HepG2 (cell line): ENCODE data around the gene MSH3. TPM values are rescaled to one million over a fixed set of nuclear protein-coding genes. Genes with fewer than 3 reads are reported as not detected.

Source experiments
- ATAC-seq: fragments of 200-7000 bp; cut with Tn5 transposase; 3 replicates; pipeline ENCODE4 v1.9.1; 2020; ENCODE audit warnings: mild to moderate bottlenecking, moderate library complexity
- BruUV-seq: library from RNA; stranded (reverse); fragments of 400-500 nt; replicated peaks from 2 replicates; lab custom pipeline; 2021; lab: Mats Ljungman, UMichigan
- CTCF ChIA-PET: fragments of 300-600 bp; formaldehyde crosslinking; extraction: SDS; loops from one replicate; lab custom pipeline; 2021; ENCODE audit warnings: low total read pairs, inconsistent platforms, low intra/inter-chr PET ratio; lab: Yijun Ruan, JAX
- POLR2A ChIA-PET: fragments of 350-600 bp; sonication (Branson Sonifier 250); formaldehyde crosslinking; loops from one replicate; lab custom pipeline; 2020; ENCODE audit warnings: antibody characterized with exemption, inconsistent platforms; lab: Yijun Ruan, JAX
- DNase-seq: peaks from one replicate; pipeline ENCODE4 v3.0.0-alpha.2; 2015; ENCODE audit warnings: low spot score
- FAIRE-seq: peaks from 3 replicates; lab custom pipeline; 2011; peaks lifted over from hg19 to GRCh38; lab: Jason Lieb, UNC
- H2AFZ ChIP-seq: one replicate; pipeline ENCODE4 v1.6.1; 2011; ENCODE audit warnings: low read length, inconsistent platforms
- H3K27ac ChIP-seq: fragments of 300-600 bp; 3 replicates; pipeline ENCODE4 v1.8.0; 2011; ENCODE audit warnings: mixed run types, mild to moderate bottlenecking, mixed read lengths, low read length, inconsistent platforms; ENCODE audit not compliant: insufficient read depth; ENCODE audit errors: extremely low read length
- H3K27me3 ChIP-seq, 2 experiments: fragments of 200-600 bp in 1 of 2; 2 replicates in 1 of 2; 3 replicates in 1 of 2; pipeline versions ENCODE4 v1.6.0 to v1.8.0; 2011; ENCODE audit warnings: low read length in 2 of 2, mild to moderate bottlenecking in 2 of 2, moderate library complexity in 2 of 2, inconsistent platforms in 1 of 2; ENCODE audit not compliant: insufficient read depth in 2 of 2, control insufficient read depth in 1 of 2
- H3K36me3 ChIP-seq, 2 experiments: fragments of 200-600 bp in 1 of 2; replicated peaks in 1 of 2; 2 replicates in 1 of 2; 3 replicates in 1 of 2; pipeline versions ENCODE4 v1.5.1 to v1.8.0; 2011; ENCODE audit warnings: low read length in 2 of 2, inconsistent platforms in 1 of 2; ENCODE audit not compliant: insufficient read depth in 2 of 2, control insufficient read depth in 1 of 2
- H3K4me1 ChIP-seq: 2 replicates; pipeline ENCODE4 v1.5.1; 2012; ENCODE audit warnings: low read length, inconsistent platforms; ENCODE audit not compliant: insufficient read depth
- H3K4me2 ChIP-seq: 2 replicates; pipeline ENCODE4 v1.6.0; 2011; ENCODE audit warnings: low read depth, low read length, inconsistent platforms
- H3K4me3 ChIP-seq, 3 experiments: fragments of 200-600 bp in 1 of 3; sonication (generic), shearing (Covaris generic) in 1 of 3; replicated peaks in 1 of 3; 2 replicates each; pipeline ENCODE4 v1.5.1; 2011 to 2016; ENCODE audit warnings: low read length in 3 of 3, inconsistent platforms in 2 of 3, low read depth in 2 of 3, mild to moderate bottlenecking in 2 of 3, control low read depth in 1 of 3, mixed read lengths in 1 of 3; ENCODE audit not compliant: insufficient read depth in 1 of 3
- H3K79me2 ChIP-seq: one replicate; pipeline ENCODE4 v1.6.1; 2011; ENCODE audit warnings: low read length, inconsistent platforms; ENCODE audit not compliant: insufficient read depth
- H3K9ac ChIP-seq: 2 replicates; pipeline ENCODE4 v1.6.0; 2011; ENCODE audit warnings: mild to moderate bottlenecking, low read depth, low read length, inconsistent platforms; ENCODE audit not compliant: insufficient read depth
- H3K9me3 ChIP-seq: 2 replicates; pipeline ENCODE4 v1.5.1; 2012; ENCODE audit warnings: mild to moderate bottlenecking, low read length
- H4K20me1 ChIP-seq: 2 replicates; pipeline ENCODE4 v1.6.0; 2011; ENCODE audit warnings: inconsistent platforms, mild to moderate bottlenecking, low read length, moderate library complexity; ENCODE audit not compliant: insufficient read depth
- CBX2 ChIP-seq, 2 experiments: fragments of 200-600 bp in 1 of 2; sonication (generic); formaldehyde crosslinking in 1 of 2; IDR thresholded peaks; 2 replicates each; pipeline versions ENCODE4 v1.7.0 to v1.8.1; 2018 to 2022; ENCODE audit warnings: low read depth in 2 of 2, low read length in 1 of 2, mild to moderate bottlenecking in 1 of 2, missing genetic modification reagents in 1 of 2
- ELF3 ChIP-seq: IDR thresholded peaks from 2 replicates; pipeline ENCODE4 v1.6.1; 2016; ENCODE audit warnings: missing genetic modification reagents, missing compliant biosample characterization
- FOXP1 ChIP-seq, 2 experiments: fragments of 450-650 bp in 1 of 2; IDR thresholded peaks; 2 replicates each; pipeline ENCODE4 v1.6.1; 2017 to 2018; ENCODE audit warnings: antibody characterized with exemption in 1 of 2
- HHEX ChIP-seq: IDR thresholded peaks from 2 replicates; pipeline ENCODE4 v1.6.1; 2016; ENCODE audit warnings: control low read depth
- IKZF1 ChIP-seq: fragments of 450-650 bp; IDR thresholded peaks from 2 replicates; pipeline ENCODE4 v1.7.1; 2016
- MEIS2 ChIP-seq: sonication (generic); formaldehyde crosslinking; IDR thresholded peaks from 2 replicates; pipeline ENCODE4 v1.9.0; 2021; ENCODE audit warnings: mild to moderate bottlenecking, missing genetic modification reagents
- MIER2 ChIP-seq: IDR thresholded peaks from 2 replicates; pipeline ENCODE4 v1.6.1; 2016; ENCODE audit warnings: missing biosample characterization, missing genetic modification reagents
- NFE2 ChIP-seq: sonication (generic); formaldehyde crosslinking; IDR thresholded peaks from 2 replicates; pipeline ENCODE4 v1.4.0; 2020; ENCODE audit warnings: missing genetic modification reagents
- SRSF1 ChIP-seq: fragments of 200-400 bp; formaldehyde crosslinking; optimal IDR thresholded peaks from 2 replicates; pipeline ENCODE3; 2017; ENCODE audit warnings: mild to moderate bottlenecking, low read depth, low read length, moderate library complexity
- ZNF124 ChIP-seq: sonication (generic); formaldehyde crosslinking; IDR thresholded peaks from 2 replicates; pipeline ENCODE4 v1.4.0; 2020; ENCODE audit warnings: missing genetic modification reagents
- ZNF136 ChIP-seq: sonication (generic); formaldehyde crosslinking; IDR thresholded peaks from 2 replicates; pipeline ENCODE4 v1.8.1; 2022; ENCODE audit warnings: low read depth, mild to moderate bottlenecking, moderate library complexity, missing genetic modification reagents
- ZNF296 ChIP-seq: sonication (generic); formaldehyde crosslinking; conservative IDR thresholded peaks from 2 replicates; pipeline ENCODE4 v1.5.0; 2020; ENCODE audit warnings: mild to moderate bottlenecking, missing genetic modification reagents
- ZNF460 ChIP-seq: sonication (generic); formaldehyde crosslinking; IDR thresholded peaks from 2 replicates; pipeline ENCODE4 v1.5.1; 2020; ENCODE audit warnings: missing genetic modification reagents, mild to moderate bottlenecking, borderline replicate concordance
- ZNF879 ChIP-seq: sonication (generic); formaldehyde crosslinking; IDR thresholded peaks from 2 replicates; pipeline ENCODE4 v1.8.1; 2023; ENCODE audit warnings: missing genetic modification reagents
- in situ Hi-C: cut with HindIII; loops from 2 replicates; pipeline ENCODE4 v1.10.0; 2017; ENCODE audit warnings: low pct_unique_long_range_greater_than_20kb; ENCODE audit not compliant: extremely low pct_ligation_motif_present
- intact Hi-C: fragments of 100-400 bp; cut with micrococcal nuclease; formaldehyde crosslinking; loops from one replicate; pipeline ENCODE4 v1.10.0; 2022; ENCODE audit not compliant: unreplicated experiment
- polyA plus RNA-seq, 8 experiments: library from polyadenylated mRNA; depleted of rRNA in 3 of 8; stranded (reverse) in 7 of 8; unstranded in 1 of 8; fragments of >200 nt; fragmentation: Illumina TruSeq in 4 of 8; extraction: Trizol in 4 of 8; gene quantifications; 2 replicates each; pipeline versions ENCODE4 v1.2.1 to v1.2.3, GENCODE V29; 2011 to 2016; ENCODE audit warnings: low read depth in 4 of 8, missing spikeins in 1 of 8, mixed read lengths in 1 of 8; ENCODE audit not compliant: insufficient read depth in 1 of 8
- total RNA-seq, 5 experiments: library from RNA; depleted of rRNA; stranded (reverse); fragments of >200 nt; fragmentation: Illumina TruSeq; extraction: Trizol; gene quantifications; 2 replicates each; pipeline ENCODE4 v1.2.3, GENCODE V29; 2016; ENCODE audit warnings: low read depth in 1 of 5
- TF ChIP-seq, protein P1 (sequence below): sonication (generic); formaldehyde crosslinking; IDR thresholded peaks from 2 replicates; pipeline ENCODE4 v1.4.0; 2020; ENCODE audit warnings: missing genetic modification reagents
- TF ChIP-seq, protein P2 (sequence below): sonication (generic); formaldehyde crosslinking; IDR thresholded peaks from 2 replicates; pipeline ENCODE4 v1.5.0; 2020; ENCODE audit warnings: mild to moderate bottlenecking, missing genetic modification reagents
- TF ChIP-seq, protein P3 (sequence below): sonication (generic); formaldehyde crosslinking; IDR thresholded peaks from 2 replicates; pipeline ENCODE4 v1.5.0; 2020; ENCODE audit warnings: missing genetic modification reagents, mild to moderate bottlenecking, borderline replicate concordance
- TF ChIP-seq, protein P4 (sequence below): sonication (generic); formaldehyde crosslinking; IDR thresholded peaks from 2 replicates; pipeline ENCODE4 v1.4.0; 2020; ENCODE audit warnings: mild to moderate bottlenecking, missing genetic modification reagents

Gene MSH3
- total and polyA plus RNA-seq, 2 of the 13 experiments (the other 11 are each of a cell fraction or from before 2014, with no cell fraction given): 4.0 to 16.4 TPM

DNA sequence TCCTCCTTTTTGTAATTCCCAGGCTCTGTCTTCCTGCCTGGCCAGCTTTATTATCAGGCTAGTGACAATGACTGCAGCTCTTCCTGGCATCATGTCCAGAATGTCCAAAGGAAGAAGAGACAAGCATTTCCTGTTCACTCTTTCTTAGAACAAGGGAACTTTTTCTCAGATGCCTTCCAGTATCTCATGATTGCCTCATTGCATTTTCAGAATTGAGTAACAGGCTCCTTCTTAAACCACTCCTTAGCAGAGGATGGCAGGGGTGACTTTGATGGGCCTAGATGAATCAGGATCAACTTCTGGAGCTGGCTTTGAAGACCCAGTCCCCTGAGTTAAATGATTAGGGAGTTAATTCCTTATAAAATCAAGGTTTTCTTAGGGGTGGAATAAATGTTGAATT is 212.8 kb downstream of the MSH3 start:
- Histone ChIP-seq H4K20me1 (no peaks in the 10 kb centered on the region), H3K4me1 (no peaks in the 10 kb centered on the region), H3K9me3 (no peaks in the 10 kb centered on the region), H3K36me3 (peaks cover 6 to 13% of the 10 kb centered on the region in 2 experiments; a peak in 4 of 5 replicates), H3K9ac (no peak overlapping the region), H3K27me3 (no peaks in the 10 kb centered on the region), H3K27ac (no peak overlapping the region), H2AFZ (no peak overlapping the region), H3K79me2 (no peaks in the 10 kb centered on the region), H3K4me2 (no peak overlapping the region), H3K4me3 (no peak overlapping the region)
- POLR2A ChIA-PET: no interaction called here
- ATAC-seq (no peak), DNase-seq (no peak), FAIRE-seq (no peak)
- CTCF ChIA-PET: no interaction called here
- no TSS peak for BruUV-seq
- in situ Hi-C loops: no loop called here
- intact Hi-C loops: no loop called here
- no peak for TF ChIP-seq FOXP1 (IDR thresholded peaks at IDR 0.05)
- TF ChIP-seq FOXP1 (CRISPR knock-in tag; IDR thresholded peaks at IDR 0.05): no peak
- no peak for TF ChIP-seq NFE2 (CRISPR knock-in tag)
- TF ChIP-seq HHEX: no peak
- no peak for TF ChIP-seq ZNF124 (CRISPR knock-in tag)
- no peak for TF ChIP-seq CBX2 (IDR thresholded peaks at IDR 0.05; ENCODE audit: low read depth, low read length)
- TF ChIP-seq CBX2 (CRISPR knock-in tag; IDR thresholded peaks at IDR 0.05; ENCODE audit: low read depth): no peak
- TF ChIP-seq, protein P1, sequence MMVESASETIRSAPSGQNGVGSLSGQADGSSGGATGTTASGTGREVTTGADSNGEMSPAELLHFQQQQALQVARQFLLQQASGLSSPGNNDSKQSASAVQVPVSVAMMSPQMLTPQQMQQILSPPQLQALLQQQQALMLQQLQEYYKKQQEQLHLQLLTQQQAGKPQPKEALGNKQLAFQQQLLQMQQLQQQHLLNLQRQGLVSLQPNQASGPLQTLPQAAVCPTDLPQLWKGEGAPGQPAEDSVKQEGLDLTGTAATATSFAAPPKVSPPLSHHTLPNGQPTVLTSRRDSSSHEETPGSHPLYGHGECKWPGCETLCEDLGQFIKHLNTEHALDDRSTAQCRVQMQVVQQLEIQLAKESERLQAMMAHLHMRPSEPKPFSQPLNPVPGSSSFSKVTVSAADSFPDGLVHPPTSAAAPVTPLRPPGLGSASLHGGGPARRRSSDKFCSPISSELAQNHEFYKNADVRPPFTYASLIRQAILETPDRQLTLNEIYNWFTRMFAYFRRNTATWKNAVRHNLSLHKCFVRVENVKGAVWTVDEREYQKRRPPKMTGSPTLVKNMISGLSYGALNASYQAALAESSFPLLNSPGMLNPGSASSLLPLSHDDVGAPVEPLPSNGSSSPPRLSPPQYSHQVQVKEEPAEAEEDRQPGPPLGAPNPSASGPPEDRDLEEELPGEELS (CRISPR knock-in tag): no peak
- no peak for TF ChIP-seq ZNF460 (CRISPR knock-in tag)
- no peak for TF ChIP-seq SRSF1
- TF ChIP-seq, protein P2, sequence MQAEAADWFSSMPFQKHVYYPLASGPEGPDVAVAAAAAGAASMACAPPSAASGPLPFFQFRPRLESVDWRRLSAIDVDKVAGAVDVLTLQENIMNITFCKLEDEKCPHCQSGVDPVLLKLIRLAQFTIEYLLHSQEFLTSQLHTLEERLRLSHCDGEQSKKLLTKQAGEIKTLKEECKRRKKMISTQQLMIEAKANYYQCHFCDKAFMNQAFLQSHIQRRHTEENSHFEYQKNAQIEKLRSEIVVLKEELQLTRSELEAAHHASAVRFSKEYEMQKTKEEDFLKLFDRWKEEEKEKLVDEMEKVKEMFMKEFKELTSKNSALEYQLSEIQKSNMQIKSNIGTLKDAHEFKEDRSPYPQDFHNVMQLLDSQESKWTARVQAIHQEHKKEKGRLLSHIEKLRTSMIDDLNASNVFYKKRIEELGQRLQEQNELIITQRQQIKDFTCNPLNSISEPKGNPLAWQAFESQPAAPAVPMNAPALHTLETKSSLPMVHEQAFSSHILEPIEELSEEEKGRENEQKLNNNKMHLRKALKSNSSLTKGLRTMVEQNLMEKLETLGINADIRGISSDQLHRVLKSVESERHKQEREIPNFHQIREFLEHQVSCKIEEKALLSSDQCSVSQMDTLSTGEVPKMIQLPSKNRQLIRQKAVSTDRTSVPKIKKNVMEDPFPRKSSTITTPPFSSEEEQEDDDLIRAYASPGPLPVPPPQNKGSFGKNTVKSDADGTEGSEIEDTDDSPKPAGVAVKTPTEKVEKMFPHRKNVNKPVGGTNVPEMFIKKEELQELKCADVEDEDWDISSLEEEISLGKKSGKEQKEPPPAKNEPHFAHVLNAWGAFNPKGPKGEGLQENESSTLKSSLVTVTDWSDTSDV (CRISPR knock-in tag): no peak
- TF ChIP-seq ZNF879 (CRISPR knock-in tag): no peak
- TF ChIP-seq ZNF136 (CRISPR knock-in tag): no peak
- TF ChIP-seq ZNF296 (CRISPR knock-in tag): no peak
- TF ChIP-seq IKZF1: no peak
- TF ChIP-seq, protein P3, sequence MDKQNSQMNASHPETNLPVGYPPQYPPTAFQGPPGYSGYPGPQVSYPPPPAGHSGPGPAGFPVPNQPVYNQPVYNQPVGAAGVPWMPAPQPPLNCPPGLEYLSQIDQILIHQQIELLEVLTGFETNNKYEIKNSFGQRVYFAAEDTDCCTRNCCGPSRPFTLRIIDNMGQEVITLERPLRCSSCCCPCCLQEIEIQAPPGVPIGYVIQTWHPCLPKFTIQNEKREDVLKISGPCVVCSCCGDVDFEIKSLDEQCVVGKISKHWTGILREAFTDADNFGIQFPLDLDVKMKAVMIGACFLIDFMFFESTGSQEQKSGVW (CRISPR knock-in tag): no peak
- no peak for TF ChIP-seq ELF3 (CRISPR knock-in tag)
- TF ChIP-seq, protein P4, sequence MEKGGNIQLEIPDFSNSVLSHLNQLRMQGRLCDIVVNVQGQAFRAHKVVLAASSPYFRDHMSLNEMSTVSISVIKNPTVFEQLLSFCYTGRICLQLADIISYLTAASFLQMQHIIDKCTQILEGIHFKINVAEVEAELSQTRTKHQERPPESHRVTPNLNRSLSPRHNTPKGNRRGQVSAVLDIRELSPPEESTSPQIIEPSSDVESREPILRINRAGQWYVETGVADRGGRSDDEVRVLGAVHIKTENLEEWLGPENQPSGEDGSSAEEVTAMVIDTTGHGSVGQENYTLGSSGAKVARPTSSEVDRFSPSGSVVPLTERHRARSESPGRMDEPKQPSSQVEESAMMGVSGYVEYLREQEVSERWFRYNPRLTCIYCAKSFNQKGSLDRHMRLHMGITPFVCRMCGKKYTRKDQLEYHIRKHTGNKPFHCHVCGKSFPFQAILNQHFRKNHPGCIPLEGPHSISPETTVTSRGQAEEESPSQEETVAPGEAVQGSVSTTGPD: no peak
- no peak for TF ChIP-seq MIER2 (CRISPR knock-in tag)
- TF ChIP-seq MEIS2 (CRISPR knock-in tag): no peak
